ENCODE results near the gene FGF14.
"Not testable (repeated sequence)": the region's sequence is repeated elsewhere in the genome, so short reads cannot be mapped to it uniquely, and the experiment has no call there.

The FGF14 gene

DNA sequence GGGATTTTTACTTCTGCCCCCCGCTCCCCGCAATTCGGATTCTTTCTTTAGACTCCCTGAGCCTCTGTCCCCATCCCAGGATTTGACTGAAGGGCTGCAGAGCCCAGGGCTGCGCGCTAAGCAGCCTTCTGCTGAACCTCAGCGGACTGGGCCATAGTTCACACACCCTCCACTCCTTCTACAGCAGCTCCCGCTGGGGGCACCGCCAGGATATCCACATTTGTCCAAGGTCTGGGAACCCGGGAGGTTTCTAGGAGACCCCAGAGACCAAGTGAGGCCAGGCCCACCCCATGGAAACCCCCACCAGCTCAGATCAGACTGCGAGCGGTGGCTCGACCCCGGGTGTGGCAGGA, 486.1 kb downstream of the FGF14 start:
- DNase-seq: no peak

DNA sequence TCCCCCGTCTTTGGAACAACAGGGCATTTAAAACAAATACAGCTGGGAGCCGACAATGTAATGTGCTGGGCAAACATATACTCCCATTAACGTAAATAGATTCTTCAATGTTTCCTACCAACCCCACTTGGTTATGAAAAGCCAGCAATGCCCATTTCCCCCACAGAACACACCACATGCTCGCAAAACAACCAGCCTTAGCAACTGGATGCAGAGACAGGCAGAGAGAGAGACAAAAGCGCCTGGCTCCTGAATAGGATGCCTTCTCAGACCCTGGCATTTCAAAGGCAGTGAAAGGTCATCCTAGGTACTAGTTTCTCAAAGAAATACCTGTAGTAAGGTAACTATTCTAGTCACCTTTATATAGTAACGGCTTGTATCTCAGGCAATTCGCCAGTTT, 486.5 kb downstream of the FGF14 start:
- no peak for DNase-seq

DNA sequence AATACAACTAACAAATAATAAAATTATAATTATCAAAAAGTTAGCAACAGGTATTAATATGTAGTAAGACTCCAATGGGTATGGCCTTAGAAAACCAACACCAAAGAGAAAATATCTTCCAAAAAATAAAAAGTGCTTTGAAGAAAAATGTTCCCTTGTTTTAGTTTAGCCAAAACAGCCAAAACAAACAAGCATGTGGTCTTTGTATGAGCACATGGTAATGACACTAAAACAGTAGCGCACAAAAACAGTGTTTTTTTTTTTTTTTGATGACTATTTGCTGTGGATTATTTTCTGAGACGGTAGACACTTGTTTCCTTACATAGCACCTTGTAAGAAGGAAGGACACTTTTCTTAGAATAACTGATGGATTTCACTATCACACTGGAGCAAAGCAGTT, 490.1 kb downstream of the FGF14 start:
- no peak for DNase-seq

DNA sequence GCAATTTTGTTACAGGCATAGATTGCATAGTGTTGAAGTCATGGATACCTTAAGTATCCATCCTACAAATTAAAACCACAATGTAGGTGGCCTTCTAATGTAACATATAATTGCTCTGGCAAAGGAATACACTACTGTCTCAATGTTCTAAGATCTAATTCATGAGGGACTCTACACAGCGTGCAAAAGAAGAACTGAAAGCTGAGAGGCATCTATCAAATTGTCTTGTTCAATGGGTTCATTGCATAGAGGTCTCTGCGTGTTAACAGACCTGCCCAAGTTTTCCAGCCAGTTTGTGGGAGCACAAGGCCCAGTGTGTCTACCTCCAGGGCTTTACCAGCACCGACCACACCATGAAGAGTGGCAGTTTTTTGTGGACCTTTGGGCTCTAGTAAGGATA, 498.0 kb downstream of the FGF14 start:
- no peak for DNase-seq

DNA sequence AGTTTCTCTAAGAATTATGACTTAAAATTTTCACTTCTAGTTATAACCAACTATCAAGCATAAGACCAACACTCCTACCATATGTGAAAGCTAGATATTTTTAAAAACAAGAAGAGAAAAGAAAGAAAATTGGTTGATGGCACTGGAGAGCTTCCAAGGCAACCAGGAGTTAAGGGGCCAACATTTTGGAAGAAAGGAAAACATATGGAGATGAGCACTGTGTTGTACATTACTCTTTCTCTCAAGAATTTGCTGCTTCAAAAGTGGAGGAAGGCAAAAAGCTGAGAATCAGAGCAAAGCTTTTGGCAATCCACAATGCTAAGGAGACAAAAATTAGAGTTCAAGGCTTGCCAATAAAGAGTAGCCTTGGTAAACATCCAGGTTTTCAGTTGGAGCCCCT, 503.2 kb downstream of the FGF14 start:
- no peak for DNase-seq

DNA sequence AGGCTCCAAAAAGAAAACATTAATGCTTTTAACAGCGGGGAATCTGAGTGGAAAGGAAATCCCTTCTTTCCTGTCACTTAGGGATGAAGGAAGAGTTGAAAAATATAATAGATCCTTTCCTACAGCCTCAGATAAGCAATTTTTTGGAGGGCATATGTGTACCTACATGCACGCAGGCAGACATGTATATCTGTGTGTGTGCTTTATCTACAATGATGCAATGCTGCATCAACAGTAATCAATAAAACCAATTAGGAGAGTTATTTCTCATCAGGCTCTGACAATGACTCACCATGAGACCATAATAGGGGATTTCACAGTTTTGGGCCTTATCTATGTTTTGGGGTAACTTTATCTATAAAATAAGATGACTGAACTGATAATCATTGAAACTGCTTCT, 505.3 kb downstream of the FGF14 start:
- no peak for DNase-seq

DNA sequence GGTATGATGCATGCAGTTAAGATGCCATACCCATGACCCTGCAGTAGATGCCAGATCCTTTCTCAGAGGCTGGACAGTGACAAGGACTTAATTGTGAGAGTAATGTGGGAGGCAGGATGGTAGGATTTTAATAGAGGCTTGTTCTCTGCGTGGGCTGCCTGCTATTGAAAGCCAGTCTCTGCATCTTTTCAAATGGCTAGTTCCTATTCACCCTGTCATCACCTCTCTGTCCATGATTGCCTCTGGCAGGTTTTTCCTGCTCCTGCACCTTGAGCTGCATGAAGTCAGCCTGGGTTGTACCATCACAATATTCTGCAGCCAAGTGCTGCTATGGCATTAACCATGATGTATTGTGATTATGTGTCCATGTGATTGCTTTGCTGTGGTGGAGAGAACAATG, 508.8 kb downstream of the FGF14 start:
- no peak for DNase-seq

DNA sequence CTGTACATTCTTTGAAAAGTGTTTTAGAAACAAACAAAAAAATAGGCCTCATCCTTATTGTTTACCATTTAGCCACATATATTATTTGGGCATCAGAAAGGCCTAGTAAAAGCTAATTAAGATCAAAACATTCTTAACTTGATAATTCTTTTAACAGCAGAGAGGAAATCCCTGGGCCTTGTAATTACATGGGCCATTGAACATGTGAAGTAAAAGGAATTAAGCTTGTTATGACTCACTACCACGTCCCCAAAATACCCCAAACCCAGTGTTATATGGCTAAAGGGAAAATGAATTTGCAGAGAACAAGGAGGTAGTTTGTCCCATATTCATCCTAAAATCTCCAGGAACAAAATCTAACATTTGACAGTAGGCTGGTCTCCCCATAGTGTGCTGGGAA, 509.6 kb downstream of the FGF14 start:
- no peak for DNase-seq

DNA sequence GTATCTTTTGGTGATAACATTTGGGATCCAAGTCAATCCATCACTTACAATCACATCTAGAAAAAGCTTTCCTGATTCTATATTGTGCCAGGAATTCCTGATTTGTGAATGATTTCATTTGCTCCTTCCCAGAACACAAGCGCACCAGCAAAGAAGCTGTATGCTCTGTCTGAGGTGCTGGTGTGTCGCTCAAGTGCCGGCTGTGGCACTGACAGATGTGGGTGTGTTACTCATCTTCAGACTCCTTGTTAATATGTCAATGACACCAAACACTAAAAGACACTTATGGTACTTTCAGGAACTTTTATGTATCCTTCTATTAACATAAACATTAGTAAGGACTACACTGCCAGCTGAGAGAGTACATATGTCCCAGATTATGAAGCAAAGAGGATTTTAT, 520.3 kb downstream of the FGF14 start:
- no peak for DNase-seq

DNA sequence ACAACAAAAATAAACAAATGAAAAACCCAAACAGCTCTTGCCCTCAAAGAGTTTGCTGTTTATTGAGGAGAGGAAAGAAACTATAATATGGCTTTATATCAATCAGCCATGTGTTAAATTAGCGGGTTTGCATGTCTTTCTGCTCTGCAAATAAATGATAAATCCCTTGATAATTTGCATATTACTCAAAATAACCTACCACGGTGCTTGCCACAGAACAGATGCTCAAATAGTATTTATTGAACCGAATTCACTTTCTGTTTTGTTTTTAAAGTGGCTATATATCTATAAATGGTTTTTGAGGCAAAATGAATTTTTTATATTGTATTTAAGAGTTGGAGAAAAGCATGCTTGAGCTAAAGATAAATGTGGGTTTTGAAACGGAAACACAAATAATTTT, 521.3 kb downstream of the FGF14 start:
- no peak for DNase-seq

DNA sequence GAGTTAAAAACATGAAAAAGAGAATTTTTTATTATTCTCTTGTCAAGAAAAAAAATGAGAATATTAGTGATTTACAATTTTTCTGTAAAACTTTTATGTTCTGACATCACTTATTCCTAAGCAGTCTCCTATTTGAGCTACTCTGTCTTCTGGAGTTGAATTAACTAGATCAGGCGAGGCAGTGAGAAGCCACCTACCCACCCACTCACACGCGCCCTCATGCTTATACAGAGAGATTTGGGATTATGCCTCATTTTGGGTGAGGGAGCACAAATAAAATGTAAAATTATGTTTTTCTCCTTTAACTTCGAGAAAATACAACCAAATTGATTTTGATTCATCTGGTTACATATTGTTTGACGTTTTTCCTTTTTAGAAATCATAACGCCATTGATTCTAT, 524.9 kb downstream of the FGF14 start:
- DNase-seq: no peak

DNA sequence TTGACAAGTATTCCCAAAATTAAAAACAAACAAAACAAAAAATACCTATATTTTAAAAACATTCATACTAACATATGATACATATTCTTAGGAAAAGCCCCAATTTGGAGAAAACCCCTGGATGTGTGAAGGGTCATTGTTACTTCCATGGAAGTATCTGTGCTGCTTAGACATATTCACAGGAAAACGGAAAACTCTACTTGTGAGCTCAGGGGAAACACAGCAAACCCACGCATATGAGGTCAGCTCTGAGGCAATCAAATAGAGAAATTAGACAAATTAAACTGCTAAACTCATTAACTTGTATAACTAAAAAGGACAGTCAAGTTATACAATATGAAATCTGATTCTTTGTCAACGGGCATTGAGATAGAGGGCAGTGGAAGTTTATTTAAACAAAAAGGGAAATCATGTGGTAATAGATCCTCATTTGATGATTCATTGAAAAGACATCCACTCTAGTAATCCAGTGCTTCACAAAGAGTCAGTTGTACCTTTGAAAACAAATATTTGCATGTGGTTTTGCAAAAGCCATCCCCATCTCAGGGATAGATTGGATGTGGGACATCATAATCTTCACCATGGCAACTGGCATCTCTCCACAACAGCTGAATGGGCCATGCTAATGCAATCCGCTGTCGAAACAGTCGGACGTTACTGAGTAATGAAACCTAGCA, 526.0 kb downstream of the FGF14 start:
- no peak for DNase-seq

DNA sequence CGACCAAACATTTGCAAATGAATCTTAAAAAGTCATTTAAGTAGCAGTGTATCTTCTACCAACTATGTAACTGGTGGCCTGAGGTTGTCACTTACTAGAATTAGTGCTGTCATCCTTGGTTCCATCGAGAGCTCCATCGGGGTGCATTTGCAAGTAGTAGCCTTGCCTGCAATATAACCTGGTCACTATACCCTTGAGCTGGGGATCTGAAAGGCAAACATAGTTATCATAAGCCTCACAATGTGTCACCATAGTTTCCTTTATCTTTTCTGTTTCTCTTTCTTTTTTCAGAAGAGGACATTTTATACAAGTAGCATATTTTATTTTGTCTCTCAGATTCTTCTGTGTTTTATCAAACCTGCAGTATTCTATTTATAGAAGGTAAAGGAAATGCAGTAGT, 526.8 kb downstream of the FGF14 start:
- DNase-seq: no peak

DNA sequence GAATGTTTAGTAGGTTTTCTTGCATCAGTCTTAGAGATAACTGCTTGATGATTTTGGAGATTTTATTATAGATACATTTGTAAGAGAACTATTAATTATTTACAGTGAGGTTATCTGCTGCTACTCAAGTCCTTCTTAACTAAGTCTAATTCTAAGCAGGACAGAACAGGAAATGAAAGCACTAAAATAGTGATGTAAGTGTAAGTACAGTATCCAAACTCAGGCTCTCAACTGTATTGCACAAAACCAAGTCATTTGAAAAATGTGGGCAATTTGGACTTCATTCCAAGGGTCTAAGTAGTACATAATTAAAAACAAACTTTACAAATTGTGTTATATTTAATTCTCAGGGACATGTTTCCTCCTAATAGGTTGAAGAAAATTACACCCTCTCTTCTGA, 532.3 kb downstream of the FGF14 start:
- DNase-seq: no peak

DNA sequence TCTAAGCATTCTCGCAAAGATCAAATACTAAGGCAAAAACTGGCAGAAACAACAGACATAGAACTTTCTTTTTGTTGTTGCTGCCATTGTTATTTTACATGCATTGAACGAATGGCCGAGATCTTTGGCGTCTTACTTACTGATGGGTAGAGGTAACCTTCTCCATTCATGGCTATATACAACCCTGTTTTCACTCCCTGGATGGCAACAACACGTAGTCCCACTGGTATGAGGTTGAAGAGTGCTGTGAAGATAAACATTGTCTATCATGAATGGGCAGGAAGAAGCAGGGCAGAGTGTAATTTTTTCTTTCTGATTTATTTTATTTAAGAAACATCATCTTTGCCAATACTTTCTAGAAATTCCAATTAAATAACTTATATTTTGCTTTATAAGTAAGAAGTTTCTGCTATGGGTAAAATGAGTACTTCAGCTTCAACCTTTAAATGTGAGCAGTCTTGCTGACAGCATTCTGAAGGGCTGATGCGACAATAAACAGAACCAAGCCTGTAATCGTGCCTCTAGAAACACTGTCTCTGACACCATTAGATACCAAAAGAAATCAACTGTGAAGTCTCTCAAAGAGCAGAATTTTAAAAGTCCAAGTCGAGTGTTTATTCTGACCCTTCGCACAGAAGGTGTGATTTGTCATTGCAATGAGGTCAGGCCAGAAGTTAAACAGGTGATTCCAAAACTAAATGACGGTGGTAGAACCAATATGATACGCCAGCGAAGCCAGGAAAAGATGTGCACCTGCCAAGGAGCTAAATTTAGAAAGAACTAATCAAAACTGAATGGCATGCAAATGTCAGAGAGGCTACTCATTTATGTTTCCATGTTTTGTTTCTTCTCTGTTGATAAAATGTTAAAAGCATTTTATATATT, 533.0 kb downstream of the FGF14 start:
- DNase-seq: no peak

DNA sequence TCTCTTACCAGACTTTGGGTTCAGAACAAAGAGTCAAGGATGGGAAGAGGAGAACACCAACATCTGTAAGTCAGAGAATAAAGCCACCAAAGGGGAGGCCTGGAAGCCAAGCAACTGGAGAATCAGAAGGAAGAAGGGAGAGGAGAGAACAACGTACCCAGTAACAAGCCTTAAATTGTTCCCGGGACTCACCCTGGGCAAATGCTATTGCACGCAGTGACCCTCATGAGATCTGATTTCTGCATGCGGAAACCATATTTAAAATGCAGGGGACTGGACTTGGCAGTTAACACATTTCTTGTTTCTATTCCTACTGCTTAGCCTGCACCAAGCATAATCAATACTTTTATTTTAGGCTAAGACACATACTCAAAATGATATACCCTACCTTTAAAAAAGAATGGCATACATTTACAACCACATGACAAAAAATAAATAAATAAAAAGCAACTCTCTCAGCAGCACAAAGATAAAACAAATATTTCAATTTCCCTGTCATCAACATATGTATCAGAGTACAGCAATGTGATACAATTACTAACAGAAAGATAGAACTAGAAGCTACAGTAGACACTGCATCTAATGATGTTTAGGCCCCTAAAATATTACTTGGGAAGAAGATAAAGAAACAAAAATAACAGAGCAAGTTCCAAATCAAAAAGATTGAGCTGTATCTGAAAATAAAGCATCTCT, 534.8 kb downstream of the FGF14 start:
- no peak for DNase-seq

DNA sequence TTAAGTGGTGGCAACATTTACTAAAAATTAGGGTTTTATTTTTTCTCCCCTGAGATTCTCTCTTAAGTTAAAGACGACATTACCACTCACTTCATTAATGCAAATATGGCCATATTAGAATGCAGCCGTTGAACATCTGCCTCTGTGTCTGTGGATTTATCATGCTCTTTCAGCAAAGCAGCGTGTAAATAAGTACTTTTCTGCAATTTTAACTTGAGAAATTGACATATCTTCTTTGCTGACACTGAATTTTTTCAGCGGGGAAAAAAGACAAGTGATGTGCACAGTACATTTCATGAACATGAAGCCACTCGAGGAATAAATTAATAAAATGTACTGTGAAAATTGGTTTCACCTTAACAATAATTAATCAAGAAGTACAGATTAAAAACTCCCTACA, 543.0 kb downstream of the FGF14 start:
- no peak for DNase-seq

DNA sequence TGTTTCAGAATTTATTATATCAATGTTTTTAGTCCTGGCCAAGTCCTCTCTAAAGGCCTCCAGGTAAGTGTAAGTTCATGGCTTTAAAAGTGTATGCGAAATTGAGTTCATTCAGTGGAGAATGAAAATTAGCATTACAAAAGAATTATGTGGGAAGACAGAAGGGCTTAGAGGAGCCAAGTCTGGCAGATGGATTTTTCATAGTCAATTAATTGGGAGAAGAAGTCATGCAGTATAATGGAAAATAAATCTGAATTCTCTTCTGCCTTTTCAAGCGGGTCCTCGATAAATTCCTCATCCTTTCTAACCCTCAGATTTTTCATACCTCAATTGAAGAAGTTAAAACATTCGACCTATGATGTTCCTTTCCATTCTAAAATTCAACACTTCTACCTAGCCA, 555.1 kb downstream of the FGF14 start:
- no peak for DNase-seq

DNA sequence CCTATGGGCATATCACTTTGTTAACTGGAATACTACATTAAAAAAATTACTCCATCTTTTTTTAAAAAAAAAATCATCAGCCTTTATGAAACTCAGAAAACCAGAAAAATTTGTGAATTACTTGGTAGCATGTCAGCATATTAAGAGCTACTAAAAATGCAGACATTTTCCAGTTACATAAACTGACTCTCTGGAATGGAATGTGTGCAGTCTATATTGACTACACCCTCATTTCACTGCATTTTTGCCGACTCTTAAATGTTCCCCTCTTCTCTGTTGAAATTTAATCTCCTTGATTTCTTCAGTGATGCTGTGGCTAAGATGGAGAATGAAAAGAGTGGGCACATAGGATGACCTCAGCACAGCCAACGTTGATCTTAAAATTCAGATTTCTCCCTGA, 555.6 kb downstream of the FGF14 start:
- no peak for DNase-seq

DNA sequence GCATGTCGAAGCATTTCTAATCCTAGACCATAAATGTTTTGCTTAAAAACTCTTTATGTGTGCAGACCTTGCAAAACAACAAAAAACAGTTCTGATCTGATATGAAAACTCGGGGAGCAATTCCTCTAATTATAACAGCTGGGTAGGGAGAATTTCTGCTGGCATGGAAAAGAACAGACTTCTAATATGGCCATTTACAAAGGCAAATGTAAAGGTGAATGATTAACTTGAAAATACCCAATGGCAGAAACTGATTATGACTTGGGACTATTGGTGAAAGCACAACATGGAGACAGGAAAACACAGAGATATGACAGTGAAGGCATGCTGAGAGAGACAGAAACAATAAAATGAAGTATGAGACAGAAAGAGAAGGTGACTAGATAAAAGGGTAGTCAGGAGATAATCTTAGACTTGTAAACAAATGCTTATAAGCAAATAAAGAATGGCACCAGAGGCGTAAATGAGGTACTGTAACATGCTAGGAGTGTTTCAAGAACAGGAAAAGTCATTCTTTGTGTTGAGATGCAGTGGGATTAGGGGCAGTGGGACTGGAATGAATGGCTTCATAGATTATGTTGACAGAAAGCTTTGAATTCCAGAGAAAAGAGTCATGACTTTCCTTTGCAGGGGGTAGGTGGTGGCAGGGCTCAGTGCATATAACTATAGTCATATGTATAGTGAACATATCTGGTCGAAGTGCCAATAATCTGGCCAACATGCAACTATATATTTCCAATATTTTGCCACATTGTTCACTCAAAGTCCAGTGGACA, 556.4 kb downstream of the FGF14 start:
- DNase-seq: no peak

DNA sequence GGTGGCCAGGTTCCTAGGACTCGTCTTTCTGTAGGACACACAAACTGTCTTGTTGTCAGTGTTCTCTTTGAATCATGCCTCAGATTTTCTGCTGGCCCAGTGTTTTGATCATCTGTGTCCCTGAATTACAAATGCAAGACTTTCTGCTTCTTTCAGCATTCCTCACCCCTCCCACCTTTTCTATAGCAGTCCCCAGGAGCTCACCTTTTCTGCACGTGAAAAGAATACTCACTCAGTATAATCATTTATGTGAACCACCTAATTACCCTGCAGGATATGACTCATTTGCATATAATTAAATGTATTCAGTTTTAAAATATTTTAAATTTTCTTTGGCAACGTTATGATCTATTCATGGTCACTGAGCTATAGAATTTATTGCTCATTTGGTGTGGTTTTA, 560.1 kb downstream of the FGF14 start:
- DNase-seq: no peak

DNA sequence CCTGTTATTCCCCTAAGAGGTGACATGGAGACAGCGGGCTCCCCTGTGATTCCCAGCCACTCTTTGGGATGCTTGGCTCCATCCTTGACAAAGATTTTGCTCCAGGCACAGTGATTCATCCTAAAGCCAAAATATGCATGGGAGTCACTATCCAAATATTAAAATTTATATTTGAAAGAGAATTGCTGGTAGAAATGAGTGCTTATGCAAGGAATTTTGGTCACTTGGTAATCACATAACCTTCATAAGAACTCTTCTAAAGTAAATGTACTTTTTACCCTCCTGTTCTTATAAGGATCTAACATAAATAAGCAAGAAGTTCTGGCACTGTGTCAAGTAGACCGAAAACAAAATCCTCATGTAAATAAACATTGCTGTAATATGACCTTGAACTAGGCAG, 563.5 kb downstream of the FGF14 start:
- no peak for DNase-seq

DNA sequence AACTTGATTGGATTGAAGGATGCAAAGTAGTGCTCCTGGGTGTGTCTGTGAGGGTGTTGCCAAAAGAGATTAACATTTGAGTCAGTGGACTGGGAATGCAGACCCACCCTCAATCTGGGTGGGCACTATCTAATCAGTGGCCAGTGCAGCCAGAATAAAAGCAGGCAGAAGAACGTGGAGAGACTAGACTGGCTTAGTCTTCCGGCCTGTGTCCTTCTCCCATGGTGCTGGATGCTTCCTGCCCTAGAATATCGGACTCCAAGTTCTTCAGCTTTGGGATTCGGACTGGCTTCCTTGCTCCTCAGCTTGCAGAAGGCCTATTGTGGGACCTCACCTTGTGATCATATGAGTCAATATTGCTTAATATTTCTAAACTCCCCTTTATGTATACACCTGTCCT, 564.1 kb downstream of the FGF14 start:
- DNase-seq: not testable (repeated sequence)
